HEK293 (cell line): ENCODE results near the gene DEPDC5.

Experiments
- HOXA7 ChIP-seq: sonication (generic); formaldehyde crosslinking; IDR thresholded peaks from 2 replicates; pipeline ENCODE4 v1.8.1; 2022; ENCODE audit warnings: missing genetic modification reagents, borderline replicate concordance
- ZBTB1 ChIP-seq: fragments of 450-650 bp; formaldehyde crosslinking; IDR thresholded peaks from 2 replicates; pipeline ENCODE4 v1.5.1; 2016; ENCODE audit warnings: missing biosample characterization, missing genetic modification characterization
- ZNF274 ChIP-seq, 2 experiments: fragments of 200-500 bp in 1 of 2; fragments of 450-650 bp in 1 of 2; sonication (Bioruptor generic) in 1 of 2; formaldehyde crosslinking in 1 of 2; IDR thresholded peaks; 2 replicates each; pipeline versions ENCODE4 v1.5.1 to v1.6.1; 2014 to 2016; ENCODE audit warnings: borderline replicate concordance in 1 of 2, inconsistent platforms in 1 of 2, low read length in 1 of 2, missing biosample characterization in 1 of 2, missing genetic modification characterization in 1 of 2
- ZNF423 ChIP-seq: fragments of 450-650 bp; formaldehyde crosslinking; IDR thresholded peaks from 2 replicates; pipeline ENCODE4 v1.5.1; 2016; ENCODE audit warnings: missing biosample characterization, missing genetic modification characterization
- ZNF747 ChIP-seq: fragments of 450-650 bp; formaldehyde crosslinking; IDR thresholded peaks from 2 replicates; pipeline ENCODE4 v1.5.1; 2016; ENCODE audit warnings: missing biosample characterization, missing genetic modification characterization
- ZNF777 ChIP-seq: fragments of 450-650 bp; formaldehyde crosslinking; IDR thresholded peaks from 2 replicates; pipeline ENCODE4 v1.5.1; 2017; ENCODE audit warnings: missing biosample characterization, missing genetic modification characterization, borderline replicate concordance
- ZSCAN16 ChIP-seq: fragments of 450-650 bp; formaldehyde crosslinking; IDR thresholded peaks from 2 replicates; pipeline ENCODE4 v1.5.1; 2016; ENCODE audit warnings: missing biosample characterization, missing genetic modification characterization
- TF ChIP-seq, protein P1 (sequence below): fragments of 450-650 bp; formaldehyde crosslinking; IDR thresholded peaks from 2 replicates; pipeline ENCODE4 v1.5.1; 2016; ENCODE audit warnings: missing biosample characterization, missing genetic modification characterization
- TF ChIP-seq, protein P2 (sequence below): fragments of 450-650 bp; formaldehyde crosslinking; IDR thresholded peaks from 2 replicates; pipeline ENCODE4 v1.5.1; 2016; ENCODE audit warnings: missing biosample characterization, missing genetic modification characterization
- TF ChIP-seq, protein P3 (sequence below): fragments of 450-650 bp; IDR thresholded peaks from 2 replicates; pipeline ENCODE4 v1.5.1; 2018; ENCODE audit warnings: missing biosample characterization, mild to moderate bottlenecking, missing genetic modification characterization
- TF ChIP-seq, protein P4 (sequence below): fragments of 450-650 bp; formaldehyde crosslinking; IDR thresholded peaks from 2 replicates; pipeline ENCODE4 v1.5.1; 2016; ENCODE audit warnings: missing biosample characterization, missing genetic modification characterization

DNA sequence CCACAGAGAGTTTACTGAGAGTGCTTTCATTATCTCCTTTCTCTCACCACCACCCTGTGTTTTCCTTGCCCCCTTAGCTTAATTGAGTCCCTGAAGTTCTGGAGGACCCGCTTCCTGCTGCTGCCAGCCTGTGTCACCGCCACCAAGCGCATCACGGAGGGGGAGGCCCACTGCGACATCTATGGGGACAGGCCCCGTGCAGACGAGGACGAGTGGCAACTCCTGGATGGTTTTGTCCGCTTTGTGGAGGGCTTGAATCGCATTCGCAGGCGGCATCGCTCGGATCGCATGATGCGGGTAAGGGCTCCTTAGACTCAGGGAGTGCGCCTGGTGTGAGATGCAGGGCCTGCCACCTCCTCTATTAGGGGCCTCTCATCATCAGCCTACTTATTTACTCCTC, 91.1 kb downstream of the DEPDC5 start:
- TF ChIP-seq ZNF423 (tag by site-specific recombination) (no peak), ZNF747 (tag by site-specific recombination) (no peak), ZSCAN16 (tag by site-specific recombination) (no peak), ZNF274 (IDR thresholded peaks at IDR 0.05; ENCODE audit: low read length) (no peak), ZNF274 (tag by site-specific recombination; IDR thresholded peaks at IDR 0.05; ENCODE audit: borderline replicate concordance) (no peak), ZNF777 (tag by site-specific recombination) (no peak), HOXA7 (CRISPR knock-in tag) (no peak), ZBTB1 (tag by site-specific recombination) (no peak)
- TF ChIP-seq, protein P1, sequence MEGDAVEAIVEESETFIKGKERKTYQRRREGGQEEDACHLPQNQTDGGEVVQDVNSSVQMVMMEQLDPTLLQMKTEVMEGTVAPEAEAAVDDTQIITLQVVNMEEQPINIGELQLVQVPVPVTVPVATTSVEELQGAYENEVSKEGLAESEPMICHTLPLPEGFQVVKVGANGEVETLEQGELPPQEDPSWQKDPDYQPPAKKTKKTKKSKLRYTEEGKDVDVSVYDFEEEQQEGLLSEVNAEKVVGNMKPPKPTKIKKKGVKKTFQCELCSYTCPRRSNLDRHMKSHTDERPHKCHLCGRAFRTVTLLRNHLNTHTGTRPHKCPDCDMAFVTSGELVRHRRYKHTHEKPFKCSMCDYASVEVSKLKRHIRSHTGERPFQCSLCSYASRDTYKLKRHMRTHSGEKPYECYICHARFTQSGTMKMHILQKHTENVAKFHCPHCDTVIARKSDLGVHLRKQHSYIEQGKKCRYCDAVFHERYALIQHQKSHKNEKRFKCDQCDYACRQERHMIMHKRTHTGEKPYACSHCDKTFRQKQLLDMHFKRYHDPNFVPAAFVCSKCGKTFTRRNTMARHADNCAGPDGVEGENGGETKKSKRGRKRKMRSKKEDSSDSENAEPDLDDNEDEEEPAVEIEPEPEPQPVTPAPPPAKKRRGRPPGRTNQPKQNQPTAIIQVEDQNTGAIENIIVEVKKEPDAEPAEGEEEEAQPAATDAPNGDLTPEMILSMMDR = no peak
- TF ChIP-seq, protein P2, sequence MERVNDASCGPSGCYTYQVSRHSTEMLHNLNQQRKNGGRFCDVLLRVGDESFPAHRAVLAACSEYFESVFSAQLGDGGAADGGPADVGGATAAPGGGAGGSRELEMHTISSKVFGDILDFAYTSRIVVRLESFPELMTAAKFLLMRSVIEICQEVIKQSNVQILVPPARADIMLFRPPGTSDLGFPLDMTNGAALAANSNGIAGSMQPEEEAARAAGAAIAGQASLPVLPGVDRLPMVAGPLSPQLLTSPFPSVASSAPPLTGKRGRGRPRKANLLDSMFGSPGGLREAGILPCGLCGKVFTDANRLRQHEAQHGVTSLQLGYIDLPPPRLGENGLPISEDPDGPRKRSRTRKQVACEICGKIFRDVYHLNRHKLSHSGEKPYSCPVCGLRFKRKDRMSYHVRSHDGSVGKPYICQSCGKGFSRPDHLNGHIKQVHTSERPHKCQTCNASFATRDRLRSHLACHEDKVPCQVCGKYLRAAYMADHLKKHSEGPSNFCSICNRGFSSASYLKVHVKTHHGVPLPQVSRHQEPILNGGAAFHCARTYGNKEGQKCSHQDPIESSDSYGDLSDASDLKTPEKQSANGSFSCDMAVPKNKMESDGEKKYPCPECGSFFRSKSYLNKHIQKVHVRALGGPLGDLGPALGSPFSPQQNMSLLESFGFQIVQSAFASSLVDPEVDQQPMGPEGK (tag by site-specific recombination) = no peak
- TF ChIP-seq, protein P3, sequence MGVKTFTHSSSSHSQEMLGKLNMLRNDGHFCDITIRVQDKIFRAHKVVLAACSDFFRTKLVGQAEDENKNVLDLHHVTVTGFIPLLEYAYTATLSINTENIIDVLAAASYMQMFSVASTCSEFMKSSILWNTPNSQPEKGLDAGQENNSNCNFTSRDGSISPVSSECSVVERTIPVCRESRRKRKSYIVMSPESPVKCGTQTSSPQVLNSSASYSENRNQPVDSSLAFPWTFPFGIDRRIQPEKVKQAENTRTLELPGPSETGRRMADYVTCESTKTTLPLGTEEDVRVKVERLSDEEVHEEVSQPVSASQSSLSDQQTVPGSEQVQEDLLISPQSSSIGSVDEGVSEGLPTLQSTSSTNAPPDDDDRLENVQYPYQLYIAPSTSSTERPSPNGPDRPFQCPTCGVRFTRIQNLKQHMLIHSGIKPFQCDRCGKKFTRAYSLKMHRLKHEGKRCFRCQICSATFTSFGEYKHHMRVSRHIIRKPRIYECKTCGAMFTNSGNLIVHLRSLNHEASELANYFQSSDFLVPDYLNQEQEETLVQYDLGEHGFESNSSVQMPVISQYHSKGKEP (tag by site-specific recombination) = no peak
- TF ChIP-seq, protein P4, sequence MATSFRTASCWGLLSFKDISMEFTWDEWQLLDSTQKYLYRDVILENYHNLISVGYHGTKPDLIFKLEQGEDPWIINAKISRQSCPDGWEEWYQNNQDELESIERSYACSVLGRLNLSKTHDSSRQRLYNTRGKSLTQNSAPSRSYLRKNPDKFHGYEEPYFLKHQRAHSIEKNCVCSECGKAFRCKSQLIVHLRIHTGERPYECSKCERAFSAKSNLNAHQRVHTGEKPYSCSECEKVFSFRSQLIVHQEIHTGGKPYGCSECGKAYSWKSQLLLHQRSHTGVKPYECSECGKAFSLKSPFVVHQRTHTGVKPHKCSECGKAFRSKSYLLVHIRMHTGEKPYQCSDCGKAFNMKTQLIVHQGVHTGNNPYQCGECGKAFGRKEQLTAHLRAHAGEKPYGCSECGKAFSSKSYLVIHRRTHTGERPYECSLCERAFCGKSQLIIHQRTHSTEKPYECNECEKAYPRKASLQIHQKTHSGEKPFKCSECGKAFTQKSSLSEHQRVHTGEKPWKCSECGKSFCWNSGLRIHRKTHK (tag by site-specific recombination) = no peak
